Lower leg skin (tissue), 3 donors: ENCODE data around the gene FLT3.

Source experiments
- POLR2A ChIP-seq, 2 donors: fragments of 450-650 bp; IDR thresholded peaks; one replicate each; pipeline ENCODE4 v1.6.1; 2016 to 2017; ENCODE audit warnings: antibody characterized with exemption in 2 of 2, mild to moderate bottlenecking in 1 of 2, moderate library complexity in 1 of 2
- TF ChIP-seq, protein P1 (sequence below), 3 donors: fragments of 450-650 bp; IDR thresholded peaks; one replicate each; pipeline ENCODE4 v1.5.1; 2016; ENCODE audit warnings: antibody characterized with exemption in 3 of 3, mild to moderate bottlenecking in 3 of 3, moderate library complexity in 2 of 3

DNA sequence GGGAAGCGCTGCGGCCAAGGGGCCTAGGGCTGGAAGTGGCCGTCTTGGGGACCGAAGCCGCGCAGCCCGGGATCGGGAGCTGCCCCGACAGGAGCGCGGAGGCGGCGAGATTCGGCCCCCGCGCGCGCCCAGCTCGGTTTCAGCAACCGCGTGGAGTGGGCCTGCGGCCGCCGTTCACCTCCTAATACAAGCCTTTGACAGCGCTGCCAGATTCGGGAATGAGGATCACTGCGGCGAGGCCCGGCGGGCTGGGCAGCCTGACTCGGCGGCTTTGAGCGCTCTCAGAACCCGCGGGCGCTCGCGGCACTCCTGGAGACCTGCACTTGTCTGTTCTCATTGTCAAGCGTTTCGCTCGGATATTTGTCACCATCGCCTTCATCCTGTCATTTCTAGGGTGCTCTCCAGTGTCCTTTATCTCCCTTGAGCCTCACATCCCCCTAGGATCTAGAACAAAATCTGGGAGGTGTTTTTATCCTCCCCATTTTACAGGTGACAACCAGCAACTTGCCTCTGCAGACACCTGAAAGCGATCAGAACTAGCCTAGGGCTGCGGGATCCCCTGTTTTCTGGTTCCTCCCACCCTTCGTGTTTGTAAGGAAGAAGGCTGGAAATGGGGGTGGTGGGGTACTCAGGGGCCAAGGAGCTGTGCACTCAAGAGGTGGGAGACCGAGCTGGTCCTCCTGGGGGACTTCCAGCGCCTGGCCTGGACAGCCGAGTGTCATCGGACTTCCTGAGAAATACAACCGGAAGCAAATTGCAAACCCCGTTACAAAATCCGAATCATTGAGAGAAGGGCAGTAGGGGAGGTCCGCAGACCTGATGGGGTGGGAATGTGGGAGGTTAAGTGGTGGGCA, 129.8 kb downstream of the FLT3 start:
- TF ChIP-seq POLR2A (IDR thresholded peaks at IDR 0.05) = no peak
- TF ChIP-seq, protein P1, sequence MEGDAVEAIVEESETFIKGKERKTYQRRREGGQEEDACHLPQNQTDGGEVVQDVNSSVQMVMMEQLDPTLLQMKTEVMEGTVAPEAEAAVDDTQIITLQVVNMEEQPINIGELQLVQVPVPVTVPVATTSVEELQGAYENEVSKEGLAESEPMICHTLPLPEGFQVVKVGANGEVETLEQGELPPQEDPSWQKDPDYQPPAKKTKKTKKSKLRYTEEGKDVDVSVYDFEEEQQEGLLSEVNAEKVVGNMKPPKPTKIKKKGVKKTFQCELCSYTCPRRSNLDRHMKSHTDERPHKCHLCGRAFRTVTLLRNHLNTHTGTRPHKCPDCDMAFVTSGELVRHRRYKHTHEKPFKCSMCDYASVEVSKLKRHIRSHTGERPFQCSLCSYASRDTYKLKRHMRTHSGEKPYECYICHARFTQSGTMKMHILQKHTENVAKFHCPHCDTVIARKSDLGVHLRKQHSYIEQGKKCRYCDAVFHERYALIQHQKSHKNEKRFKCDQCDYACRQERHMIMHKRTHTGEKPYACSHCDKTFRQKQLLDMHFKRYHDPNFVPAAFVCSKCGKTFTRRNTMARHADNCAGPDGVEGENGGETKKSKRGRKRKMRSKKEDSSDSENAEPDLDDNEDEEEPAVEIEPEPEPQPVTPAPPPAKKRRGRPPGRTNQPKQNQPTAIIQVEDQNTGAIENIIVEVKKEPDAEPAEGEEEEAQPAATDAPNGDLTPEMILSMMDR (IDR thresholded peaks at IDR 0.05) = no peak
